NCI-H2227 treated with DMSO at 0.1 percent for 48 hours (cell line): ENCODE data around the gene NAV1.
A peak's percentile ranks its signal among the peaks of the same experiment; 100 is the strongest.
"Not testable (repeated sequence)": the region's sequence is repeated elsewhere in the genome, so short reads cannot be mapped to it uniquely, and the experiment has no call there.

Source experiments
- DNase-seq: peaks from one replicate; lab custom pipeline; 2025; lab: John Stamatoyannopoulos, UW

NAV1 gene

GRCh38 chr1:201538612-201539551, at the start of gene NAV1:
Gene NAV1, plus strand, starts transcription at chr1:201539127. Its CDS starts 83,758 bp downstream, at chr1:201622885.
- peak; percentile 30 for DNase-seq

- DNase-seq = no peak
These were observed 49.2 kb upstream of the NAV1 start for GRCh38 chr1:201489643-201490261.

GRCh38 chr1:201490708-201491131, 48.2 kb upstream of the NAV1 start:
- no peak for DNase-seq

- no peak for DNase-seq
These were observed 46.9 kb upstream of the NAV1 start for GRCh38 chr1:201491896-201492511.

GRCh38 chr1:201493026-201493656, 45.8 kb upstream of the NAV1 start:
- not testable (repeated sequence) for DNase-seq

GRCh38 chr1:201493757-201494617, 44.9 kb upstream of the NAV1 start:
- DNase-seq = no peak

GRCh38 chr1:201495551-201496295, 43.2 kb upstream of the NAV1 start:
- DNase-seq = no peak

GRCh38 chr1:201496296-201496690, 42.6 kb upstream of the NAV1 start:
- DNase-seq = no peak

- DNase-seq = no peak
These were observed 40.9 kb upstream of the NAV1 start for GRCh38 chr1:201497935-201498509.

- DNase-seq = no peak
These were observed 40.3 kb upstream of the NAV1 start for GRCh38 chr1:201498621-201499020.

- DNase-seq = no peak
These were observed 39.7 kb upstream of the NAV1 start for GRCh38 chr1:201499191-201499590.

GRCh38 chr1:201499795-201500669, 38.9 kb upstream of the NAV1 start:
- DNase-seq = no peak

- DNase-seq = no peak
These were observed 38.2 kb upstream of the NAV1 start for GRCh38 chr1:201500670-201501120.

- DNase-seq = no peak
These were observed 37.8 kb upstream of the NAV1 start for GRCh38 chr1:201501144-201501543.

- no peak for DNase-seq
These were observed 37.0 kb upstream of the NAV1 start for GRCh38 chr1:201501812-201502510.

- DNase-seq = no peak
These were observed 36.4 kb upstream of the NAV1 start for GRCh38 chr1:201502511-201502857.

GRCh38 chr1:201503397-201504176, 35.3 kb upstream of the NAV1 start:
- no peak for DNase-seq

- no peak for DNase-seq
These were observed 34.7 kb upstream of the NAV1 start for GRCh38 chr1:201504179-201504631.
